HL-60 (cell line): ENCODE results near the gene FAM83F.

Experiments used
- DNase-seq, 2 experiments: peaks; one replicate each; pipeline ENCODE4 v3.0.0-alpha.2; 2010 to 2020; ENCODE audit warnings: low read depth in 1 of 2, low spot score in 1 of 2
- H3K27ac ChIP-seq: fragments of 250-450 bp; sonication (Bioruptor Pico); replicated peaks from 2 replicates; pipeline ENCODE4 v1.5.1; 2020; ENCODE audit warnings: mild to moderate bottlenecking, moderate library complexity
- H3K27me3 ChIP-seq: fragments of 250-450 bp; sonication (Bioruptor Pico); 2 replicates; pipeline ENCODE4 v1.5.1; 2021; ENCODE audit warnings: mild to moderate bottlenecking, moderate library complexity; ENCODE audit not compliant: insufficient read depth, poor library complexity, severe bottlenecking
- H3K4me3 ChIP-seq: replicated peaks from 2 replicates; pipeline ENCODE4 v1.5.1; 2011; ENCODE audit warnings: mild to moderate bottlenecking, control low read depth, low read length; ENCODE audit not compliant: insufficient read depth
- GABPA ChIP-seq: IDR thresholded peaks from 2 replicates; pipeline ENCODE4 v1.6.1; 2012; ENCODE audit warnings: low read depth
- POLR2AphosphoS5 ChIP-seq: IDR thresholded peaks from 2 replicates; pipeline ENCODE4 v1.6.1; 2012; ENCODE audit warnings: low read depth
- REST ChIP-seq: IDR thresholded peaks from 2 replicates; pipeline ENCODE4 v1.6.1; 2012; ENCODE audit warnings: low read depth; ENCODE audit not compliant: insufficient replicate concordance
- SPI1 ChIP-seq: IDR thresholded peaks from 2 replicates; pipeline ENCODE4 v1.6.1; 2012; ENCODE audit warnings: low read depth, mild to moderate bottlenecking, borderline replicate concordance
- TF ChIP-seq, protein P1 (sequence below): IDR thresholded peaks from one replicate; pipeline ENCODE4 v1.5.1; 2011; ENCODE audit warnings: low read length, control low read depth, inconsistent platforms; ENCODE audit not compliant: insufficient read depth

The FAM83F gene

DNA sequence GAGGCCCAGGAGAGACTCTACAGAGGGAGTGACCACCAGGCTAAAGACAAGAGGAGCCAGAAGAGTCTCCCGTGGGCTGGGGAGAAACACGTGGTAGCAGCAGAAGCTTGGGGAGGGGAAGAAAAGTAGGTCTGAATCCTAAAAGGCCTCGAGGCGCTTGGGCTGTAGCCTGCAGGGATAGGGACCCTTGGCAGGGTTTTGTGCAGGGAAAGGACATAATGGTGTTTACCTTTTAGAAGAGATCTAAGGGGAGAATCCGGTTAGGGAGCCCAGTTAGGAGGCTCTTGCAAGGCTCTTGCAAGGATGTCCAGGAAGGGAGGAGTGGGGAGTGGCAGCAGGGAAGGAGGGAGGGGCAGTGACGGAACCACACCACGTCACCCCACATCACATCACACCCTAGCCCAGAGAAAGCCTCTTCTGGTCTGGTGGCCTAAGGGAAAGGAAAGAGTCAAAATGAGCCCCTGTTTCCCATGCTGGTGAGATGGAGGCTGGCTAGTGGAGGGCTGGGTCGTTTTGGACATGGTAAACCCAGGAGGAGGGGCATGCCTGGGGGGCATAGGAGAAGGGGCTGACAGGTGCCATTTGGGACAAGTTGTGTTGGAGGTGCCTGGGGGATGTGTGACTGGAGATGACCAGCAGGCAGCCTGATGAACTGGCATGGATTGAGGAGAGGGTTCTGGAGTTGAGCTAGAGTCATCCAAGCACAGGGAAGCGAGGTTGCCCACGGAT is 6.2 kb upstream of the FAM83F start:
- H3K27me3 ChIP-seq: peaks cover 22% of the 10 kb centered on the region
- TF ChIP-seq SPI1 (no peak), GABPA (no peak), REST (no peak), POLR2AphosphoS5 (no peak)
- TF ChIP-seq, protein P1, sequence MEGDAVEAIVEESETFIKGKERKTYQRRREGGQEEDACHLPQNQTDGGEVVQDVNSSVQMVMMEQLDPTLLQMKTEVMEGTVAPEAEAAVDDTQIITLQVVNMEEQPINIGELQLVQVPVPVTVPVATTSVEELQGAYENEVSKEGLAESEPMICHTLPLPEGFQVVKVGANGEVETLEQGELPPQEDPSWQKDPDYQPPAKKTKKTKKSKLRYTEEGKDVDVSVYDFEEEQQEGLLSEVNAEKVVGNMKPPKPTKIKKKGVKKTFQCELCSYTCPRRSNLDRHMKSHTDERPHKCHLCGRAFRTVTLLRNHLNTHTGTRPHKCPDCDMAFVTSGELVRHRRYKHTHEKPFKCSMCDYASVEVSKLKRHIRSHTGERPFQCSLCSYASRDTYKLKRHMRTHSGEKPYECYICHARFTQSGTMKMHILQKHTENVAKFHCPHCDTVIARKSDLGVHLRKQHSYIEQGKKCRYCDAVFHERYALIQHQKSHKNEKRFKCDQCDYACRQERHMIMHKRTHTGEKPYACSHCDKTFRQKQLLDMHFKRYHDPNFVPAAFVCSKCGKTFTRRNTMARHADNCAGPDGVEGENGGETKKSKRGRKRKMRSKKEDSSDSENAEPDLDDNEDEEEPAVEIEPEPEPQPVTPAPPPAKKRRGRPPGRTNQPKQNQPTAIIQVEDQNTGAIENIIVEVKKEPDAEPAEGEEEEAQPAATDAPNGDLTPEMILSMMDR: no peak
- H3K4me3 ChIP-seq: no peak overlapping the region
- no peak overlapping the region for H3K27ac ChIP-seq
- DNase-seq: no peak

DNA sequence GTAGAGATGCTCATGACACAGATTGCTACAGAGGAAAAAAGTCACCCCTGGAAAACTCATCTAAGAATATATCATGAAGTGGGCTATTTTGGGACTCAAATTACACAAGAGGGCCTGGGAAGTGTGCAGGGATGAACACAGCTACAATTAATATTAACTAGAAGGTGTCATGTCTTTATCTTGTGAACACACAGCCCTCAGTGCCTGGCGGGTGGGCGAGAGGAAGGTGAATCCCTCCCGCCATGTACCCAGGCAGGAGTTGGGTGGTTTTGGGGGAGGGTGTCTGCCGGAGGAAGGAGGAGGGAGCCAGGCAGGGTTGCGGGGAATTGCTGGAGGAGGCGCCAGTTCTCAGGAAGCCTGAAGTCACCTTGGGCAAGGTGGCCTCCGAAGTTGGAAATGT is 5.1 kb upstream of the FAM83F start:
- no peak for TF ChIP-seq POLR2AphosphoS5
- TF ChIP-seq, protein P1: no peak
- no peak for TF ChIP-seq SPI1
- TF ChIP-seq REST: no peak
- no peak for TF ChIP-seq GABPA
- Histone ChIP-seq H3K27me3 (peaks cover 26% of the 10 kb centered on the region), H3K4me3 (no peak overlapping the region), H3K27ac (no peak overlapping the region)
- DNase-seq: no peak

DNA sequence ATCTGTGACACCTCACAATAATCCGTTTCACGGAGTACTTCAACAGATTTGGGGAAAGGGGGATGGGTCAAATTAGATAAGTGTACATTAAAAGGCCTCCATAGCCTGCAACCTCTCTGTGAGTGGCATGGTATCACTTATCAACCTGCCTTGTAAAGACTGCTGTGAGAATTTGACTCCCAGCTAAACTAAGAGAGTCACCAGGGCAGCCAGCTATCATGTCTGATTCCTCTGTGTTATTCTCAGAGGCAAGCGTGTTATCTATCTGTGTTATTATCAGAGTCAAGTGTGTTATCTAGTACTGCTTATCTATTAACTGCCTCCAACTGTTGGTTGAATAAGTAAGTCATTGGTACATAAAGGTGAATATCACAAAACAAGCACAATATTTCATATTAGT is 4.1 kb upstream of the FAM83F start:
- TF ChIP-seq REST (no peak), POLR2AphosphoS5 (no peak), SPI1 (no peak), GABPA (no peak)
- TF ChIP-seq, protein P1: no peak
- Histone ChIP-seq H3K4me3 (no peak overlapping the region), H3K27me3 (peaks cover 26% of the 10 kb centered on the region), H3K27ac (no peak overlapping the region)
- DNase-seq: no peak
